NT2/D1 (cell line): ENCODE data around the gene METTL15.
"Not testable (repeated sequence)": the region's sequence is repeated elsewhere in the genome, so short reads cannot be mapped to it uniquely, and the experiment has no call there.

Experiments
- DNase-seq: peaks from one replicate; pipeline ENCODE4 v3.0.0-alpha.2; 2011; ENCODE audit warnings: low read depth, low spot score
- H3K27me3 ChIP-seq: 2 replicates; pipeline ENCODE4 v1.6.0; 2011; ENCODE audit warnings: mild to moderate bottlenecking; ENCODE audit not compliant: insufficient read length, insufficient read depth
- H3K36me3 ChIP-seq: 2 replicates; pipeline ENCODE4 v1.6.1; 2011; ENCODE audit warnings: mild to moderate bottlenecking, low read length, mixed read lengths; ENCODE audit not compliant: insufficient read depth, insufficient read length
- H3K4me1 ChIP-seq: 2 replicates; pipeline ENCODE4 v1.5.1; 2011; ENCODE audit not compliant: insufficient read depth, insufficient read length
- H3K4me3 ChIP-seq: 2 replicates; pipeline ENCODE4 v1.5.1; 2011; ENCODE audit warnings: low read depth; ENCODE audit not compliant: insufficient read length
- H3K9ac ChIP-seq: 2 replicates; pipeline ENCODE4 v1.6.0; 2011; ENCODE audit warnings: low read depth; ENCODE audit not compliant: insufficient read length
- H3K9me3 ChIP-seq: 2 replicates; pipeline ENCODE4 v1.5.1; 2011; ENCODE audit warnings: mild to moderate bottlenecking, low read length; ENCODE audit not compliant: insufficient read depth
- SUZ12 ChIP-seq: IDR thresholded peaks from 2 replicates; pipeline ENCODE4 v1.6.1; 2011; ENCODE audit not compliant: insufficient read length, insufficient read depth; ENCODE audit errors: extremely low read depth
- YY1 ChIP-seq: IDR thresholded peaks from 2 replicates; pipeline ENCODE4 v1.6.1; 2011; ENCODE audit not compliant: insufficient read length, insufficient read depth
- ZNF274 ChIP-seq: IDR thresholded peaks from 2 replicates; pipeline ENCODE4 v1.6.1; 2011; ENCODE audit warnings: mild to moderate bottlenecking, low read depth, low read length

The METTL15 gene

GRCh38 chr11:28114116-28114515, 5.9 kb downstream of the METTL15 start:
- Histone ChIP-seq H3K36me3 (peaks cover 30% of the 10 kb centered on the region), H3K4me3 (no peak overlapping the region), H3K27me3 (no peaks in the 10 kb centered on the region), H3K9ac (no peak overlapping the region), H3K9me3 (no peaks in the 10 kb centered on the region), H3K4me1 (no peaks in the 10 kb centered on the region)
- no peak for TF ChIP-seq YY1
- no peak for TF ChIP-seq SUZ12
- no peak for TF ChIP-seq ZNF274
- no peak for DNase-seq

- DNase-seq: no peak
- H3K4me1 ChIP-seq: no peaks in the 10 kb centered on the region
- H3K36me3 ChIP-seq: peaks cover 30% of the 10 kb centered on the region
- TF ChIP-seq ZNF274: no peak
- no peak for TF ChIP-seq YY1
- TF ChIP-seq SUZ12: no peak
- H3K9ac ChIP-seq: no peak overlapping the region
- H3K4me3 ChIP-seq: no peak overlapping the region
- no peaks in the 10 kb centered on the region for H3K9me3 ChIP-seq
- no peaks in the 10 kb centered on the region for H3K27me3 ChIP-seq
Measured at GRCh38 chr11:28114731-28115130, 6.5 kb downstream of the METTL15 start.

GRCh38 chr11:28117712-28118111, 9.5 kb downstream of the METTL15 start:
- no peaks in the 10 kb centered on the region for H3K27me3 ChIP-seq
- H3K9ac ChIP-seq: no peak overlapping the region
- no peak for DNase-seq
- no peak for TF ChIP-seq SUZ12
- no peak for TF ChIP-seq YY1
- TF ChIP-seq ZNF274: no peak
- H3K36me3 ChIP-seq: peaks cover 25% of the 10 kb centered on the region
- H3K4me1 ChIP-seq: no peaks in the 10 kb centered on the region
- H3K9me3 ChIP-seq: no peaks in the 10 kb centered on the region
- no peak overlapping the region for H3K4me3 ChIP-seq

- H3K4me3 ChIP-seq: no peak overlapping the region
- H3K4me1 ChIP-seq: no peaks in the 10 kb centered on the region
- H3K36me3 ChIP-seq: no peaks in the 10 kb centered on the region
- TF ChIP-seq YY1: no peak
- TF ChIP-seq SUZ12: no peak
- no peak for TF ChIP-seq ZNF274
- no peaks in the 10 kb centered on the region for H3K27me3 ChIP-seq
- DNase-seq: no peak
- no peak overlapping the region for H3K9ac ChIP-seq
- H3K9me3 ChIP-seq: no peaks in the 10 kb centered on the region
Measured at GRCh38 chr11:28123151-28123581, 15.0 kb downstream of the METTL15 start.

- H3K4me1 ChIP-seq: no peaks in the 10 kb centered on the region
- H3K27me3 ChIP-seq: no peaks in the 10 kb centered on the region
- H3K4me3 ChIP-seq: no peak overlapping the region
- no peak for DNase-seq
- H3K9me3 ChIP-seq: peaks cover 26% of the 10 kb centered on the region; the same call in 1 of the 2 replicates
- no peak overlapping the region for H3K9ac ChIP-seq
- peaks cover 9% of the 10 kb centered on the region for H3K36me3 ChIP-seq
- TF ChIP-seq YY1 (no peak), ZNF274 (no peak), SUZ12 (no peak)
Measured at GRCh38 chr11:28132548-28132947, 24.4 kb downstream of the METTL15 start.

GRCh38 chr11:28133146-28133545, 25.0 kb downstream of the METTL15 start:
- no peak for DNase-seq
- H3K9me3 ChIP-seq: peaks cover 31% of the 10 kb centered on the region; the same call in 1 of the 2 replicates
- H3K4me1 ChIP-seq: no peaks in the 10 kb centered on the region
- no peaks in the 10 kb centered on the region for H3K27me3 ChIP-seq
- H3K9ac ChIP-seq: no peak overlapping the region
- H3K36me3 ChIP-seq: peaks cover 9% of the 10 kb centered on the region
- TF ChIP-seq SUZ12 (no peak), ZNF274 (no peak), YY1 (no peak)
- no peak overlapping the region for H3K4me3 ChIP-seq

GRCh38 chr11:28136157-28136556, 28.0 kb downstream of the METTL15 start:
- peaks cover 52% of the 10 kb centered on the region for H3K9me3 ChIP-seq
- H3K36me3 ChIP-seq: not testable (repeated sequence)

GRCh38 chr11:28137366-28137765, 29.2 kb downstream of the METTL15 start:
- TF ChIP-seq SUZ12 (no peak), ZNF274 (no peak), YY1 (no peak)
- DNase-seq: no peak
- no peak overlapping the region for H3K4me3 ChIP-seq
- H3K36me3 ChIP-seq: peaks cover 7% of the 10 kb centered on the region
- H3K27me3 ChIP-seq: no peaks in the 10 kb centered on the region
- H3K9me3 ChIP-seq: peaks cover 52% of the 10 kb centered on the region
- no peaks in the 10 kb centered on the region for H3K4me1 ChIP-seq
- H3K9ac ChIP-seq: no peak overlapping the region

More at GRCh38 chr11:28136157-28136556, 28.0 kb downstream of the METTL15 start:
- not testable (repeated sequence) for H3K27me3 ChIP-seq, H3K9ac ChIP-seq, H3K4me1 ChIP-seq, DNase-seq, H3K4me3 ChIP-seq
